ENCODE results near the gene ULK1. TPM values are rescaled to one million over a fixed set of nuclear protein-coding genes. Genes with fewer than 3 reads are reported as not detected.

Gene ULK1
- total RNA-seq, 1 donor, result 9.1 TPM

DNA sequence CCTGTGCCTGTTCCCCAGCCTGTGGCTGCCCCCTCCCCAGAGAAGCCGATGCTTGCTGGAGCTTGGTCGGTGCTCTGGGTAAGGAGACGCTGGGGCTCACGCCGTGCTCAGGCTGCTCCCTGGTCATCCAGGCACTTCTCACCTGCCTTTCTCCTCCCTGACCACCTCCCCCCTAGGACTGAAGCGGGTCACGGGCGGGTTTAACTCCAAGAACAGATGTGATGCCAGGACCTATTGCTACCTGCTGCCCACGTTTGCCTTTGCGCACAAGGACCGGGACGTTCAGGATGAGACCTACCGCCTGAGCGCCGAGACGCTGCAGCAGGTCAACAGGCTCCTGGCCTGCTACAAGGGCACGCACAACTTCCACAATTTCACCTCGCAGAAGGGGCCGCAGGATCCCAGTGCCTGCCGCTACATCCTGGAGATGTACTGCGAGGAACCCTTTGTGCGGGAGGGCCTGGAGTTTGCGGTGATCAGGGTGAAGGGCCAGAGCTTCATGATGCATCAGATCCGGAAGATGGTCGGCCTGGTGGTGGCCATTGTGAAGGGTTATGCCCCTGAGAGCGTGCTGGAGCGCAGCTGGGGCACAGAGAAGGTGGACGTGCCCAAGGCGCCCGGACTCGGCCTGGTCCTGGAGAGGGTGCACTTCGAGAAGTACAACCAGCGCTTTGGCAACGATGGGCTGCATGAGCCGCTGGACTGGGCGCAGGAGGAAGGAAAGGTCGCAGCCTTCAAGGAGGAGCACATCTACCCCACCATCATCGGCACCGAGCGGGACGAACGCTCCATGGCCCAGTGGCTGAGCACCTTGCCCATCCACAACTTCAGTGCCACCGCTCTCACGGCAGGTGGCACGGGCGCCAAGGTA lies 46.9 kb downstream of the ULK1 start:
- TF ChIP-seq, protein P1, sequence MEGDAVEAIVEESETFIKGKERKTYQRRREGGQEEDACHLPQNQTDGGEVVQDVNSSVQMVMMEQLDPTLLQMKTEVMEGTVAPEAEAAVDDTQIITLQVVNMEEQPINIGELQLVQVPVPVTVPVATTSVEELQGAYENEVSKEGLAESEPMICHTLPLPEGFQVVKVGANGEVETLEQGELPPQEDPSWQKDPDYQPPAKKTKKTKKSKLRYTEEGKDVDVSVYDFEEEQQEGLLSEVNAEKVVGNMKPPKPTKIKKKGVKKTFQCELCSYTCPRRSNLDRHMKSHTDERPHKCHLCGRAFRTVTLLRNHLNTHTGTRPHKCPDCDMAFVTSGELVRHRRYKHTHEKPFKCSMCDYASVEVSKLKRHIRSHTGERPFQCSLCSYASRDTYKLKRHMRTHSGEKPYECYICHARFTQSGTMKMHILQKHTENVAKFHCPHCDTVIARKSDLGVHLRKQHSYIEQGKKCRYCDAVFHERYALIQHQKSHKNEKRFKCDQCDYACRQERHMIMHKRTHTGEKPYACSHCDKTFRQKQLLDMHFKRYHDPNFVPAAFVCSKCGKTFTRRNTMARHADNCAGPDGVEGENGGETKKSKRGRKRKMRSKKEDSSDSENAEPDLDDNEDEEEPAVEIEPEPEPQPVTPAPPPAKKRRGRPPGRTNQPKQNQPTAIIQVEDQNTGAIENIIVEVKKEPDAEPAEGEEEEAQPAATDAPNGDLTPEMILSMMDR (IDR thresholded peaks at IDR 0.05; ENCODE audit: insufficient read depth, low read length), result no peak
- no peak for DNase-seq (ENCODE audit: low read depth)
- no peak overlapping the region for H3K4me3 ChIP-seq (ENCODE audit: low read depth, low read length)

DNA sequence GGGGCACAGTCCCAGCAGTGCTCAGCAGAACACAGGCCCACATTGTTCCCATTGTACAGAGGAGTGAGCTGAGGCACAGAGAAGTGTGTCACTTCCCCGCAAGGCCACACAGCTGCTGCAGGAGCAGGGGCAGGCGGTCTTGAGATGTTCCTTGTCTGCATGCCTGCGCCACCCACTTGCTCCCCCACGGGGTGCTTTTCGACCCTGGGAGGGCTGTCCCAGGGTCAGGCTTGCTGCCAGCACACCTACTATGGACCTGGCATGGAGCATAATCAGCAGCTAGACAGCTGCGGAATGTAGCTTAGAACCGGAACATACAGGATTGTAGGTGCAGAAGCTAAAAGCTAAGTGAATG lies 47.5 kb downstream of the ULK1 start:
- DNase-seq (ENCODE audit: low read depth), result no peak

DNA sequence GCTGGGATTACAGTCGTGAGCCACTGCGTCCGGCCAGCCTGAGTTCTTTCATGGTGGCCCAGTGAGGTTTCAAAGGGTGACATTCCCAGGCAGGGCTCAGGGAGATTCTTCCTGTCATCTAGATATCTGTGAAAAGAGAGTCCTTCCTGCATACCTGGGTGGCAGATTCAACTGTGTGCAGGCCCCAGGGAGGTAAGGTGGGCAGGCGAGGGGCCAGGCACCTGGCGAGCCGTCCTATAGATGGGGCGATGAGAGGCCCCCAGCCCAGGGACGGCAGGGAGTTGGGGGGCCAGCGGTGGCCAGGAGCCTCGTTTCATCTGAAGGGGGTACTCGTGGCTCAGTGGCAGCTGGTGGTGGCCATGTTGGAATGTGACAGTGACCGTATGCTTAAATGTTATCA lies 48.2 kb downstream of the ULK1 start:
- no peak for DNase-seq (ENCODE audit: low read depth)
- no peak overlapping the region for H3K4me3 ChIP-seq (ENCODE audit: low read depth, low read length)
- TF ChIP-seq, protein P1 (IDR thresholded peaks at IDR 0.05; ENCODE audit: insufficient read depth, low read length), result no peak

More for the DNA sequence above, 47.5 kb downstream of the ULK1 start:
- no peak overlapping the region for H3K4me3 ChIP-seq (ENCODE audit: low read depth, low read length)
- TF ChIP-seq, protein P1 (IDR thresholded peaks at IDR 0.05; ENCODE audit: insufficient read depth, low read length), result no peak

DNA sequence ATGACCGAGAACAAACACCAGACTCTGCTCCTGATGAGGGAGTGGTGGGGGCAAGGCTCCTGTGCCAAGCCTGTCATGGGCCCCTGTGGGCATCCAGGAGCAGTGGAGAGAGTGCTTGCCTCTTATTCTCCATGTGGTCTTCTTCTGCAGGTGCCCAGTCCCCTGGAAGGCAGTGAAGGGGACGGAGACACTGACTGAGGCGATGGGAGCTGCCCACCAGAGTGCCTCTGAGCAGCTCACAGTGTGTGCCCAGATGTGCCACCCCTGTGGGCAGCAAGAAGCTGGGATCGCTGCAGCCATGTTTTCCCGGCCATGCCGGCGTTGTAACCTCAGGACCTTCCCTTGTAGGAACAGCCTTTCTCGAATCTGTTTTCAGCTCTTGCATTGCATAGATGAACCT lies 49.0 kb downstream of the ULK1 start:
- no peak for DNase-seq (ENCODE audit: low read depth)
- no peak overlapping the region for H3K4me3 ChIP-seq (ENCODE audit: low read depth, low read length)
- TF ChIP-seq, protein P1 (IDR thresholded peaks at IDR 0.05; ENCODE audit: insufficient read depth, low read length), result no peak

DNA sequence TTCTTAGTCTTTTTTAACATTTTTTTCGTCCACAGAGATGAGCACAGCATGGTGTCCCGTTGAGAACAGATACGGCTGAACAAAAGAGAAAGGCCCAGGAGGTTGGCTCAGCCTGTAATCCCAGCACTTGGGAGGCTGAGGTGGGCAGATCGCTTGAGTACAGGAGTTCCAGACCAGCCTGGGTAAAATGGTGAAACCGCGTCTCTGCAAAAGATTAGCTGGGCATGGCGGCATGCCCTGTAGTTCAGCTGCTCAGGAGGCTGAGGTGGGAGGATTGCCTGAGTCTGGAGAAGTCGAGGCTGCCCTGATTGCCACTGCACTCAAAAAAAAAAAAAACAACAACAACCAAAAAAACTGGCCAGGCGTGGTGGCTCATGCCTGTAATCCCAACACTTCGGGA lies 49.5 kb downstream of the ULK1 start:
- TF ChIP-seq, protein P1 (IDR thresholded peaks at IDR 0.05; ENCODE audit: insufficient read depth, low read length), result no peak
- no peak for DNase-seq (ENCODE audit: low read depth)
- no peak overlapping the region for H3K4me3 ChIP-seq (ENCODE audit: low read depth, low read length)

DNA sequence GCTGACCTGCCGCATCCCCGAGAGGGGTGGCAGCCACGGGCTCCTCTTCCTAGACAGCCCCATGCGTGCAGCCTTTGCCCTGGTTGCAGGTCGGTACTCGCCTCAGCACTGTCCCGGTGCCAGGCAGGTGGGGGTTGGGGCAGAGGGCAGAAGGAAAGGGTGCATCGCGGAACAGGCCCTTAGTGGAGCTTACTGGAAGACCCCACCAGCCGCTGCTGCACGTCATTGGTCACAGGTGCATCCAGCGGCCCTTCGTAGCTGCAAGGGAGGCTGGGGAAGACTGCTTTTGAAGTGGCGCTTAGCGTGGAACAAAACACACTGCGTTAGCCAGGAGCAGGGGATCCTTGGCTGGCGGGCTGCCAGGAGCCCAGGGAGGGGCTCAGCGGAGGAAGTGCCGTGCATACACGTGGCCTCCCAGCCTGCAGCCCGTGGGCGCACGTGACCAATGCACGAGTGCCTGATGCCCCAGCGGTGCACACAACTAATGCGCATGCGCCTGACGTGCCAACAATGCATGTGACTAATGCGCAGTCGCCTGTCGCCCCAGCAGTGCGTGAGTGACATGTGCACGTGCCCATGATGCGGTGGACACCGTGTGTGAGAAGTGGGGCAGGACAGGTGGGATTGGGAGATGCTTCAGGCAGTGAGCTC lies 50.3 kb downstream of the ULK1 start:
- TF ChIP-seq, protein P1 (IDR thresholded peaks at IDR 0.05; ENCODE audit: insufficient read depth, low read length), result no peak
- no peak overlapping the region for H3K4me3 ChIP-seq (ENCODE audit: low read depth, low read length)
- DNase-seq (ENCODE audit: low read depth), result no peak

All from fibroblast of the aortic adventitia (primary cell).